ENCODE results near the gene APBB2. TPM values are rescaled to one million over a fixed set of nuclear protein-coding genes. Genes with fewer than 3 reads are reported as not detected.

APBB2 gene
- total and polyA plus RNA-seq, 2 donors (not counting 1 experiment from before 2014, with no cell fraction given) = 4.4 to 15.8 TPM

- CTCF ChIA-PET = no interaction called here
Observed at GRCh38 chr4:41215155-41215554, 813 bp upstream of the APBB2 start.

DNA sequence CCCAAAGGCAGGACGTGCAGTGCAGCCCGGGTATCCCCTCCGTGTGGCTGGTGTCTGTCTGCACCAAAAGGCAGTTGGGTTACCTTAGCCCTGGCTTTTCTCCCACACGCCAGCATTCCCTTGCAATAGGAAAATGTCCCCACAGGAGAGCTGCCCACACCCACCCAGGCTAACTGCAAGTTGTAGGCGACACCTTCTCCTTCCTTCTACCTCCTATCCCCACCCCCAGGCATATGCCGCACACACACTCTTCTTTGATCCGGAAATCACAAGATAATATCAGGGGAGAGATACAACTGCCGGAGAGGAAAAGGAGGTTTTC is 444 bp upstream of the APBB2 start:
- no peak overlapping the region for H3K27ac ChIP-seq (ENCODE audit: low read length in 2 of 2)
- H3K36me3 ChIP-seq (replicated peaks in 1 of 2; ENCODE audit: control extremely low read depth in 1 of 2, control insufficient read depth in 1 of 2, extremely low read depth in 1 of 2, insufficient read depth in 2 of 2, low read length in 1 of 2) = no peaks in the 10 kb centered on the region
- no peaks in the 10 kb centered on the region for H3K9me3 Mint-ChIP-seq (ENCODE audit: insufficient read depth)
- peaks cover 64% of the 10 kb centered on the region for H3K27me3 Mint-ChIP-seq
- no peaks in the 10 kb centered on the region for H4K20me1 ChIP-seq (ENCODE audit: control insufficient read depth, insufficient read depth, low read length, poor library complexity, severe bottlenecking)
- H3K27ac Mint-ChIP-seq = no peak overlapping the region
- peak overlapping the region in 1 of 5 experiments; percentile 58 for H3K4me3 ChIP-seq (ENCODE audit: control extremely low read depth in 1 of 5, extremely low read depth in 1 of 5, insufficient read depth in 1 of 5, low read depth in 2 of 5, low read length in 4 of 5)
- H3K79me2 ChIP-seq (ENCODE audit: control insufficient read depth, insufficient read depth, low read length) = no peaks in the 10 kb centered on the region
- POLR2A ChIA-PET = no interaction called here
- ATAC-seq (ENCODE audit: low read depth) = no peak
- H3K9ac ChIP-seq (ENCODE audit: low read length) = no peak overlapping the region
- CTCF ChIA-PET = interaction anchor here (0.6 kb wide), 1 partner anchor 782 kb away, joined by 3 read pairs; no protein-coding TSS in a partner anchor
- H3K4me1 Mint-ChIP-seq = peaks cover 30% of the 10 kb centered on the region
- peaks cover 0 to 48% (median 31%) of the 10 kb centered on the region in 4 experiments for H3K27me3 ChIP-seq (replicated peaks in 1 of 4; ENCODE audit: control extremely low read depth in 1 of 4, control insufficient read depth in 3 of 4, insufficient read depth in 4 of 4, low read length in 3 of 4)
- H3K9me3 ChIP-seq (ENCODE audit: control extremely low read depth in 1 of 3, control insufficient read depth in 2 of 3, insufficient read depth in 1 of 3, low read length in 2 of 3) = peaks cover 0 to 6% (median 0%) of the 10 kb centered on the region in 3 donors
- H2AFZ ChIP-seq (ENCODE audit: insufficient read depth, low read depth, low read length, poor library complexity, severe bottlenecking) = peak overlapping the region; percentile 77
- peak overlapping the region; percentile 79 for H3K4me2 ChIP-seq (replicated peaks; ENCODE audit: low read depth, low read length, poor library complexity, severe bottlenecking)
- DNase-seq = no peak
- H3K4me3 Mint-ChIP-seq = peak overlapping the region; percentile 82
- intact Hi-C loops (cut with micrococcal nuclease) = no loop called here
- 13% methylated on average over 5 of the region's 8 CpGs for whole genome bisulfite sequencing (ENCODE audit: insufficient coverage)
- H3K4me1 ChIP-seq (ENCODE audit: control insufficient read depth in 2 of 2, insufficient read depth in 2 of 2, low read length in 2 of 2) = peaks cover 21 to 22% of the 10 kb centered on the region in 2 donors
- no peak for TF ChIP-seq CTCF (IDR thresholded peaks at IDR 0.05)
- TF ChIP-seq EZH2 (IDR thresholded peaks at IDR 0.05; ENCODE audit: borderline replicate concordance, insufficient read depth, low read depth, low read length, poor library complexity, severe bottlenecking) = no peak

More at GRCh38 chr4:41215155-41215554, 813 bp upstream of the APBB2 start:
- peaks cover 21 to 22% of the 10 kb centered on the region in 2 donors for H3K4me1 ChIP-seq (ENCODE audit: control insufficient read depth in 2 of 2, insufficient read depth in 2 of 2, low read length in 2 of 2)
- H3K9ac ChIP-seq (ENCODE audit: low read length) = no peak overlapping the region
- Mint-ChIP-seq H3K27ac (no peak overlapping the region), H3K9me3 (ENCODE audit: insufficient read depth) (no peaks in the 10 kb centered on the region), H3K4me1 (peaks cover 30% of the 10 kb centered on the region), H3K4me3 (peak overlapping the region; percentile 82), H3K27me3 (peaks cover 67% of the 10 kb centered on the region)
- ATAC-seq (ENCODE audit: low read depth) (no peak), DNase-seq (peak; percentile 3)
- intact Hi-C loops (cut with micrococcal nuclease) = no loop called here
- H3K27ac ChIP-seq (ENCODE audit: low read length in 2 of 2) = no peak overlapping the region
- no peak overlapping the region for H2AFZ ChIP-seq (ENCODE audit: insufficient read depth, low read depth, low read length, poor library complexity, severe bottlenecking)
- no peak overlapping the region for H3K4me2 ChIP-seq (replicated peaks; ENCODE audit: low read depth, low read length, poor library complexity, severe bottlenecking)
- peaks cover 0 to 6% (median 0%) of the 10 kb centered on the region in 3 donors for H3K9me3 ChIP-seq (ENCODE audit: control extremely low read depth in 1 of 3, control insufficient read depth in 2 of 3, insufficient read depth in 1 of 3, low read length in 2 of 3)
- H3K36me3 ChIP-seq (replicated peaks in 1 of 2; ENCODE audit: control extremely low read depth in 1 of 2, control insufficient read depth in 1 of 2, extremely low read depth in 1 of 2, insufficient read depth in 2 of 2, low read length in 1 of 2) = no peaks in the 10 kb centered on the region
- H3K4me3 ChIP-seq (ENCODE audit: control extremely low read depth in 1 of 5, extremely low read depth in 1 of 5, insufficient read depth in 1 of 5, low read depth in 2 of 5, low read length in 4 of 5) = no peak overlapping the region
- H4K20me1 ChIP-seq (ENCODE audit: control insufficient read depth, insufficient read depth, low read length, poor library complexity, severe bottlenecking) = no peaks in the 10 kb centered on the region
- POLR2A ChIA-PET = no interaction called here
- TF ChIP-seq CTCF (IDR thresholded peaks at IDR 0.05) (no peak), EZH2 (IDR thresholded peaks at IDR 0.05; ENCODE audit: borderline replicate concordance, insufficient read depth, low read depth, low read length, poor library complexity, severe bottlenecking) (no peak)
- WGBS (ENCODE audit: insufficient coverage) = no CpG with 5 or more reads among the region's 9 CpGs
- H3K79me2 ChIP-seq (ENCODE audit: control insufficient read depth, insufficient read depth, low read length) = no peaks in the 10 kb centered on the region
- peaks cover 0 to 47% (median 31%) of the 10 kb centered on the region in 4 experiments for H3K27me3 ChIP-seq (replicated peaks in 1 of 4; ENCODE audit: control extremely low read depth in 1 of 4, control insufficient read depth in 3 of 4, insufficient read depth in 4 of 4, low read length in 3 of 4)
